ENCODE measurements around the gene LRMDA.

LRMDA gene

GRCh38 chr10:75857269-75857846 lies 425.9 kb downstream of the LRMDA start:
- no peak for DNase-seq

GRCh38 chr10:75857896-75858295 lies 426.5 kb downstream of the LRMDA start:
- no peak for DNase-seq

DNA sequence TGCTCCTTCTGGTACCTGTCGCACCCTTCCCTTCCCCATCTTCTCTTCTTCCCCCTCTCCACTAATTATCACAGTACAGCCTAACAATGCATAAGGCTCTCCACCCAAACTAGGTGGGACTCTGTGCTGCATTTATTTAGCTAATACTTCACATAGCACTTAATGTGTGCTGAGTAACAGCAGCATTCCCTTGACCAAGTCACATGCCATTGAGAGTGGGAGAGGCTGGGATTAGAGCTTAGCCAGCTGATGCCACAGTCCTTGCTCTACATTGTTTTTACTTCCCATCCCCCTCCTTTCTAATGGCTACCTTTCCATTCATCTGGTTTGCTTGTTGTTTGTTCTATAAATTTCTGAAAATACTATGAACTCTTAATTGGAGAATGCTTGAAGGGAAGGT lies 426.9 kb downstream of the LRMDA start:
- DNase-seq, result no peak

- no peak for DNase-seq
Measured at GRCh38 chr10:75859141-75859540, 427.7 kb downstream of the LRMDA start.

DNA sequence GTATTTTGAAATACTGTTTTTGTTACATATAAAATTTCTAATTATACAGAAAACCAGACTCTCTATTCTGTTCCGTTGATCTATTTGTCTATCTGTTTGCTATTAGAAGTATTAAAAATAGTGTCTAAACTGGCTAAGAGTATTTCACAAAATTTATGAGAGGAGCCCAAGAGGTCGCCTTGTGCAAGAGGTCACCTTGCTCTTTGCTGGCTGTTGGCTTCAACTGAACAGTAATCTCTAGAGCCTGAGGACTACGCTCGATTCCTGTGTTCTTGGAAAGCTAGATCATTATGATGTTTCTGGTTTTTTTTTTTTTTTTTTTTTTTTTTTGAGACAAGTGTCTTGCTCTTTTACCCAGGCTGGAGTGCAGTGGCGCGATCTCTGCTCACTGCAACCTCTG lies 428.6 kb downstream of the LRMDA start:
- no peak for DNase-seq

DNA sequence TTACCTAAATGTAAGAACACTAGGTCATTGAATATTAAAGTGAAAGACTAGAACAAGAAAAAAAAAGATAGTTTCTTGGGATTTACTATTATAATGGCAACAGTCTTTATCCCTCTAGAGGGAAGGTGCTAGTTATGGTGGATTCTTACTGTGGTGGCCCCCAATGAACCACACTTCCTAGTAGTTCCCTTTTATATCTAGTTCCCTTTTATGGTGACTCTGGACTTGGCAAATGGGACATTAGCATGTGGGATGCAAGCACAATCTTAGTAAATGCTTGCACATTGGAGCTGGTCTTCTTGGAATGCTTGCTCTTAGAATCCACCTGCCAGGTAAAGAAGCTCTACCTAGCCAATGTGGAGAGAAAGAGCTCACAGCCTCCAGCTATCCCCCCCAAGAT lies 430.2 kb downstream of the LRMDA start:
- DNase-seq, result no peak

DNA sequence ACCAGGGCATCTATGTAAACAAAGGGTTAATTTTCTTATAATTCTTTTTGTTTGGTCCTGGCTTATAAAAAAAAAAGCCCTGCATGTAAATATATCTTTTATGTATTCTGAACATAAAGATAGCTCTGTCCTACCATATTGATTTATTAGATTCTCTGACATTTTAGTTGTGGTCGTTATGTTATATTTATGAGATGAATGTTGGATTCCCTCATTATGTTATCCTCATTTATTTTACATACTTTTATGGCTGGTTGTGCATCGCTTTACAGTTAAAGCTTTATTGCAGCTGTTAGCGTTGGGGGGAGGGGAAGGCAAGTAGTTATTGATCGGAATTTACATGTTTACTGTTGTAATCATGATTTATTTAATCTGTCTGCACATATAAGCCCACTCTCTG lies 431.5 kb downstream of the LRMDA start:
- no peak for DNase-seq

DNA sequence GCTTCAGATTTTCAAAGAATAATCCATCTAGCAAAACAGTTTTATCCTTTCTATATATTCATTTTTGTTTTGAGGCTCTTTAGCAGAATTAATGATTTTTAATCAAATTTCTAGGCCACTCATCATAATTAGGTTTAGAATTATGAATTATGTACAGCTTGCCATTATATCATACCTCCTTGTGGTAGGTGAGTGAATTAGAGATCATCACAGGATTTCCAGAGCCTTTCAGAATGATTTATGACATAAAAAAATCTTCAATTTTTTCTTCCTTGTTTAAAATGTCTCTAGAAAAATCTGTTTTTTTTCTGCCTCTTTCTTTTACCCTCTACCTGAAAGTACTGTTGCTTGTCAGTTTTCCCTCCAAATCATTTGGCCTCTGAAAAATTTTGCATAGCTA lies 433.3 kb downstream of the LRMDA start:
- DNase-seq, result no peak

DNA sequence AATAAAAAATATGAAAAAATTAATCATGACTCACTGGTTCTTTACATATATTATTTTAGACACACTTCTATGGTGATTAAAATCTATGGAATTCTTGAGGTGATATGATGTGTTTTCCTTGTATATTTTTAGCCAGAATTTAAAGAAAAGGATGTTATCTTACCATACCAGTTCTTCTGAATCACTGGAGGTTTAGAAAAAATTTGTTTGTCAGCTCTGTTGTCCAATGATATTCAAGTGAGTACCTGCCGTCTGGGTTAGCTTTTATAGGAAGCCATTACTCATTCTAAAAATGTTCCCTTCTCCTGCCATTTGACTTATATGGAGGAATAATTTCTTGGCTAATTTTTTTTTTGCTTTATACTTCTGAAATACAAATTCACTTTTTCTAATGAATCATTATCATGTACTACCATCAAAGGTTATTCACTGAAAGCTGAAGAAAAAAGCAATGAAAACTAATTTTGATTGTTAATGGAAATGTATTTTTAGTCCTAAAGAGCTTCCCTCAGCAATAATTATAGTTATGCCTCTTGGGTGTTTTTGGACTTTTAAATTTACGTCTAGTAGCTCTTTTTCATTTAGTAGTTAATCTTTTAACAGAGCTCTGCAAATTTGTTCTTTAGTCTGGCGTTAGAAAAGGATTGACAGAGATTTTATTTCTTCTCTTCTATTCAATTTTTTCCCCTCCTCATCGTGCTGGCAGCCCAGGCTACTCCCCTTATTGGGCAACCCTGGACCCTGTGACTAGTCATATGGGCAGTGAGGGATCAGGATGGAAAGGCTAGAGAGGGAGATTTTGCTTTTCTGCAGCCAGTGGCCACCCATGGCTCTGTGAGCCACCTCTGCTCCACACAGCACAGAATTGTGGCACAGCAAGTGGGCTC lies 434.2 kb downstream of the LRMDA start:
- DNase-seq, result no peak

- DNase-seq, result no peak
Measured at GRCh38 chr10:75866300-75866625, 434.8 kb downstream of the LRMDA start.

DNA sequence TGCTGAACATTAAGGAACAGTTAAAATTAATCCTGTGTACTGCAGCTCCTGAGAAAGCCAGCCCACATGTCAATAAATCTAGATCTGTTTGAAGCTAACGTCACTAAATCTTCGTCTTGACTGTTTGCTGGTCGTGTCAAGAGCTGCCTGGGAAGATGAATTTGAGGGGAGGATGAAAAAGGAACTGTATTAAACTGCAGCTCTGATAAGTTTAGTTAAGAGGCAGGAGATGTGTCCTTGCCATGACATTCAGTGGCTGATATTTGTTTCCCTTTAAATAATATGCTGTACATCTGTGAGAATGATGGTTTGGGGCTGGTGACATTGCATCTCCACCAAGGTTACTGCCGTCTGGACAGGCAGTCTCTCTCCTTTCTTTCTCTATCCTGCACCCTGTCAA lies 435.3 kb downstream of the LRMDA start:
- DNase-seq, result no peak

- DNase-seq, result no peak
Measured at GRCh38 chr10:75868574-75868973, 437.1 kb downstream of the LRMDA start.

DNA sequence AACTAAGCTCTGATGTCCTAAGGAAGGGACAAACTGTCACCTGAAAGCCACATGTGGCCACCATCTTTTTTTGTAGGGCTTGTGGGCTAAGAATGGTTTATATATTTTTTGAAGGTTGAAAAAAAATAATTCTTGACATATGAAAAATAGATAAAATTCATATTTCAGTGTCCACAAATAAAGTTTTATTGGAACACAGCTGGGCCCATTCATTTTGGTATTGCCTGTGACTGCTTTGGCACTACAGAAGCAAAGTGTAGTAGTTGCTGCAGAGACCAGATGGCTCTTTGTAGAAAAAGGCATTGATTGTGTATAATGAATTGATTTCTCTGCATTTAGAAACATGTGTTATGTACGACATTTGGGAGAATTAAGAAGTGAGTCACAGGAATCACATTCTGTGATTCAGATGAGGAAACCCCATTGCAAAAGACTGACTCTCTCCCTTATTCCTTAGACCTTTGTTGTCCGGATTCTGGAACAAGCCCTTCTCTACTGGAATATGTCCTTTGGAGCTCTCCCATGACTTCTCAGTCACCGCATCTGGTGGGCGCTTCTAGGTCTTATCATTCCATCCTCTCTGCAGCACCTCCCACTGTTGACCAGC lies 438.7 kb downstream of the LRMDA start:
- DNase-seq, result no peak

GRCh38 chr10:75875740-75876139 lies 444.3 kb downstream of the LRMDA start:
- DNase-seq, result no peak

DNA sequence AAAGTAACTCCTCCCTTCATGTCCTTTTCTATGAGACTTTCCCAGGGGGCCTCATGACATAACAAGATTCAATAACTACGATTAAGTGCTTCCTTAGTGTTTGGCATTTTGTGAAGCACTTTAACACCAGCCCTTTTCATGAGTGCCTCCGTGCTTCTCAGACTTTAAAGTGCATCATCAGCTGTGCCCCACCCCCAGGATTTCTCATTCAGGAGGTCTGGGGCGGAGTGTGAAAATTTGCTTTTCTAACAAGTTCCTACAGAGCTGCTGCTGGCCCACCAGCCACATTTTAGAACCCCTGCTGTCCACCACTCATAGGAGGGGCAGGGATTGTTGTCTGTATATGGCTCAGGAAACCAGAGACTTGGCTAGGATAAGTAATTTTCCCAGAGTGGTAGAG lies 445.3 kb downstream of the LRMDA start:
- DNase-seq, result no peak

GRCh38 chr10:75877877-75878276 lies 446.5 kb downstream of the LRMDA start:
- DNase-seq, result no peak

DNA sequence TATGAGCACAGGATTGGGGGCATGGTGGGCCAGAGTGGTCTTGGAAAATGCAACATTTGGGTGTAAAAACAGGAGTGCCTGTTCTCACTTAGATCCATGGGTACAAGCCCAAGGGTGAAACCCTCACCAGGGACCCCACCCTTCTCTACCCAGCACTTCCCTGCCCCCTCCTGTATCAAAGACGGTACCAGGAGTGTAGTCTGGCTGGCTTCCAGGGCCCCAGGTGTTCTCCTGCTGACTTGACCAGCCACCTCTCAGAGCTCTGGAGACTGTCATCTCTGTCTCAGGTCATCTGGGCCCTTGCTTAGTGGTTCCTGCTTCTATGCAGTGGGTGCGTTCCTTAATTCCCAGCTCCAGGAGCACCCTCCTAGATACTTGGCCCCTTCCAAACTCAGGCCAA lies 447.2 kb downstream of the LRMDA start:
- DNase-seq, result no peak

DNA sequence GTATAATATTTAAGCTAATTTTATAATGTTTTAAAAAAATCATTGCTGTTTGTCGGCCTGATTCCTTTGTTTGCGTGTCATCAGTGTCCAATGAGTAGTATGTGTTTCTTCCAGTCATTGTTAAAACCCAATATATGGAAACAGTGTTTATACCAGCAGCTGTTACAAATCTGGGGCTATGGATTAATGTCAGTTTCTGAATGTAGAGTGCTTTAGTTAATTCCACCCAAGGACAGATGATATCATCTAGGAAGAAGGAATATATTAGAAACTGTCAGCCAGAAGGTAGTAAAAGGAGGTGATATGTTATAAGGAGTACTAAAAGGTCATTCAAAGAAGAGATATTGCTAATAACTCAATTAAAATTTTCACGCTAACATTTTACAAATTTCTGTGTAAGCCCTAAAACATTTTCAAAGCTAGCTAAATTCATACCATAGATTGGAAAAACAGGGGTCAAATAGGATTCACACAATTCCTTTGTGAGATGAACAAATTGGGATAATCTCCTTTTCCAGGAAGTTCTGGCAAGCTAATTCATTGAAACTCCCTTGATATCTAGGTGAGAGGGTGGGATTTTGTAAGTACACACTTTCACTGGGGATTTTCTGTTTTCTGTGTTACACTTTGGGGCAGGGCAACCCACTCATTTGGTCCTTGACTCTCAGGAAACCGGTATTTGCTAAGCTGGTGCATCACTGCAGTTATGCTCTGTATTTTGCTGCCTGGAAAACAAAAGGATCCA lies 448.8 kb downstream of the LRMDA start:
- no peak for DNase-seq

DNA sequence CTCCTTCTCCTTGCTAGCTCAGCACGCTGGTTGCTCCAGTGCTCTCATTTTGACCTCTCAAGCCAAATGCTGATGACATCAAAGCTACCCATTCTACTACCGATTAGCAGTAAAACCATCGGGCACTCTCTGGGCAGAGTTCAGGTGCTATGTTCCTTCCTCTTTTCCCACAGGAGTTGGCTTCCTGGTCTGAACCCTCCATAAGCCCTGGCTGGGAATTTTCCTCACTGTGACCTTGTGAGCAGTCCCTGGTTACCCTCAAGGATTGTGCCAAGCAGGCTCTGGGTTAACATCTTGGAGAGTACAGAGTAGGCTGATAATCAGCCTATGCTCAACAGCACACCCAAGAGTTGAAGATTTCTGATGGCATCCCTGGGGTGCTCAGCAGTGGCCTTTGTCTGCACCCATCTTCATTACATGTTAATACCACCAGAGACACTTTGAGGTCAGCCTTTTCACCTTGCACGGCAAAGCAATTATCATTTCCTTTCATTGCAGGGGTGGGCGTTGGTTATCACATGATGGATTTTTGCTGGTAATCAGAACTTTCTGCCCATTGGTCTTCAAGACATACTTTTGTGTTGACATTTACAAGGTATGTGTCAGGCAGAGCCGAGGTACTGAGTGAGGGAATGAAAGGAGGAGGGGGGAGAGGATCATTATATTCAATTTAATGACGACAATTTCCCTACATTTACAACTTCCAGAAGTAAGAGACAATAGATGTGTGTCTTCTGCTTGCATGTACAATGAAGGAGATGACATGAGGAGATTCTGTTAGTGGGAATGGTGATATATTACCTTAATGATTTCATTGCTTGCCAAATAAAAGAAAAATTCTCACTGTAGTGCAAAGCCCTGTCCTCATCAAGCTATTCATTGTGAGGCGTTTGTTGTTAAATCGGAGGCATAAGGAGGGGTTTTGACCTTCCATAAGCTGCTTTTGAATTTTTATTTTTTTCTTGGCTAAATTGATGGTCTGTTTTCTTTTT lies 452.0 kb downstream of the LRMDA start:
- no peak for DNase-seq

DNA sequence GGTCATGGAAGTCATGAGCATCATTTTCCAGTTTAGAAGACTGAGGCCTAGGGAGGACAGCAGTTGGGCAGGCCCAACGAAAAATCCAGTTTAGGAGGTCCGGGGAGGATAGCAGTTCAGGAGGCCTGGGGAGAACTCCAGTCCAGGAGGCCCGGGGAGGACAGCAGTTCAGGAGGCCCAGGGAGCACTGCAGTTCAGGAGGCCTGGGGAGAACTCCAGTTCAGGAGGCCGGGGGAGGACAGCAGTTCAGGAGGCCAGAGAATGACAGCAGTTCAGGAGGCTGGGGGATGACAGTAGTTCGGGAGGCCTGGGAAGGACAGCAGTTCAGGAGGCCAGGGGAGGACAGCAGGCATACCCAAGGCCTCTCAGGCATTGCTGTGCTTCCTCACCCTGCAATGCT lies 453.4 kb downstream of the LRMDA start:
- DNase-seq, result no peak

DNA sequence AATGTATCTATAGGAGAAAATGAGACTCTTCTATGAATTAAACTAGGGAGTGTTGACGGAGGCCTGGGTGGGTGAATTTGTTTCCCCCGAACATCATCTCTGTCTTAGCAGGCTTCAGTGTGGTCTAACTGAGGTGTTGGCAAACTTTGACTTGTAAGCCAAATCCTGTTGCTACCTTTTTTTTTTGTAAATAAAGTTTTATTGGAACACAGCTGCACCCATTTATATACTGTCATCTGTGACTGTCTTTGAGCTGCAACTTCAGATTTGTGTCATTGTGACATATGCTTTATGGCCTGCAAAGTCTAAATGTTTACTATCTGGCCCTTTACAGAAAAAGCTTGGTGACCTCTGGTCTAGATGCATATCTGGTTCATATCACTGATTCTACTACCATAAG lies 455.9 kb downstream of the LRMDA start:
- no peak for DNase-seq

GRCh38 chr10:75887992-75888680 lies 456.7 kb downstream of the LRMDA start:
- no peak for DNase-seq

Data from cerebellar nuclear complex (tissue), 1 donor.